Neuronal stem cell (in vitro differentiated cells): Measurements from ENCODE around the gene KNL1.
"Not testable (repeated sequence)": the region's sequence is repeated elsewhere in the genome, so short reads cannot be mapped to it uniquely, and the experiment has no call there.

Experiments used
- DNase-seq: peaks from one replicate; pipeline ENCODE4 v3.0.0-alpha.2; 2013; ENCODE audit warnings: low spot score
- H2AFZ ChIP-seq: one replicate; pipeline ENCODE4 v1.6.1; 2013; ENCODE audit warnings: mild to moderate bottlenecking, low read length, inconsistent platforms
- H2AK5ac ChIP-seq: 2 replicates; pipeline ENCODE4 v1.6.1; 2013; ENCODE audit warnings: low read depth, mild to moderate bottlenecking, inconsistent platforms, low read length, moderate library complexity, mixed read lengths
- H2BK120ac ChIP-seq: 2 replicates; pipeline ENCODE4 v1.6.1; 2013; ENCODE audit warnings: low read depth, mild to moderate bottlenecking, inconsistent platforms, low read length, moderate library complexity, mixed read lengths
- H2BK12ac ChIP-seq: one replicate; pipeline ENCODE4 v1.6.1; 2013; ENCODE audit warnings: low read length, inconsistent platforms
- H2BK15ac ChIP-seq: 2 replicates; pipeline ENCODE4 v1.6.1; 2013; ENCODE audit warnings: mild to moderate bottlenecking, low read length, inconsistent platforms, mixed read lengths
- H2BK5ac ChIP-seq: one replicate; pipeline ENCODE4 v1.6.1; 2013; ENCODE audit warnings: inconsistent platforms, mild to moderate bottlenecking, low read length, moderate library complexity
- H3K14ac ChIP-seq: one replicate; pipeline ENCODE4 v1.6.1; 2013; ENCODE audit warnings: low read length, inconsistent platforms
- H3K18ac ChIP-seq: 2 replicates; pipeline ENCODE4 v1.6.1; 2013; ENCODE audit warnings: low read length, inconsistent platforms
- H3K23ac ChIP-seq: 2 replicates; pipeline ENCODE4 v1.6.1; 2013; ENCODE audit warnings: low read depth, mild to moderate bottlenecking, mixed read lengths, low read length, inconsistent platforms; ENCODE audit not compliant: poor library complexity
- H3K27ac ChIP-seq: replicated peaks from 3 replicates; pipeline ENCODE4 v1.5.1; 2013; ENCODE audit warnings: low read length, inconsistent platforms
- H3K27me3 ChIP-seq, 3 experiments: 2 replicates each; pipeline ENCODE4 v1.6.1; 2013; ENCODE audit warnings: low read length in 3 of 3, mild to moderate bottlenecking in 2 of 3, inconsistent platforms in 1 of 3, low read depth in 1 of 3, mixed read lengths in 1 of 3, moderate library complexity in 1 of 3; ENCODE audit not compliant: control insufficient read depth in 3 of 3, insufficient read depth in 3 of 3
- H3K36me3 ChIP-seq, 2 donors: replicated peaks in 1 of 2; 2 replicates each; pipeline ENCODE4 v1.6.1; 2013; ENCODE audit warnings: low read length in 2 of 2; ENCODE audit not compliant: control insufficient read depth in 2 of 2, insufficient read depth in 2 of 2
- H3K4ac ChIP-seq: 2 replicates; pipeline ENCODE4 v1.6.1; 2013; ENCODE audit warnings: inconsistent platforms, mild to moderate bottlenecking, low read length, moderate library complexity
- H3K4me1 ChIP-seq, 2 donors: 1 replicate in 1 of 2; 2 replicates in 1 of 2; pipeline ENCODE4 v1.6.1; 2013; ENCODE audit warnings: low read length in 2 of 2, low read depth in 1 of 2; ENCODE audit not compliant: control insufficient read depth in 2 of 2, insufficient read depth in 1 of 2
- H3K4me2 ChIP-seq: one replicate; pipeline ENCODE4 v1.6.1; 2013; ENCODE audit warnings: mild to moderate bottlenecking, low read length, inconsistent platforms; ENCODE audit not compliant: insufficient read depth, poor library complexity, severe bottlenecking
- H3K4me3 ChIP-seq, 2 donors: 2 replicates each; pipeline ENCODE4 v1.5.1; 2013; ENCODE audit warnings: low read length in 2 of 2, mild to moderate bottlenecking in 2 of 2, inconsistent platforms in 1 of 2, moderate library complexity in 1 of 2
- H3K79me1 ChIP-seq: one replicate; pipeline ENCODE4 v1.6.1; 2013; ENCODE audit warnings: low read depth, mild to moderate bottlenecking, inconsistent platforms, low read length, moderate library complexity
- H3K9ac ChIP-seq: one replicate; pipeline ENCODE4 v1.6.1; 2013; ENCODE audit warnings: mild to moderate bottlenecking, low read depth, low read length, inconsistent platforms; ENCODE audit not compliant: poor library complexity
- H3K9me3 ChIP-seq, 2 donors: replicated peaks in 1 of 2; 2 replicates each; pipeline versions ENCODE3 to v1.6.1; 2013; ENCODE audit warnings: low read length in 2 of 2, mild to moderate bottlenecking in 2 of 2, inconsistent platforms in 1 of 2, low read depth in 1 of 2, mixed read lengths in 1 of 2, moderate library complexity in 1 of 2; ENCODE audit not compliant: control insufficient read depth in 2 of 2, insufficient read depth in 1 of 2
- H4K8ac ChIP-seq: one replicate; pipeline ENCODE4 v1.6.1; 2013; ENCODE audit warnings: low read depth, mild to moderate bottlenecking, inconsistent platforms, low read length, moderate library complexity
- H4K91ac ChIP-seq: one replicate; pipeline ENCODE4 v1.6.1; 2013; ENCODE audit warnings: low read length, low read depth, mild to moderate bottlenecking, inconsistent platforms; ENCODE audit not compliant: poor library complexity
- WGBS, 2 donors: extraction: QIAGEN DNeasy Blood & Tissue Kit; methylation state at CpG; one replicate each; pipeline ENCODE4 v1.1.7; 2013; ENCODE audit warnings: missing lambda C conversion rate in 2 of 2, mixed read lengths in 1 of 2; ENCODE audit not compliant: insufficient read length in 2 of 2, insufficient replicate concordance in 1 of 2; ENCODE audit errors: extremely low coverage in 2 of 2; 5-methylcytosine and 5-hydroxymethylcytosine counted together

KNL1 gene

GRCh38 chr15:40578892-40579291, 15.2 kb upstream of the KNL1 start:
- H2BK5ac ChIP-seq: no peak overlapping the region
- no peak overlapping the region for H2AK5ac ChIP-seq
- H2BK120ac ChIP-seq: no peak overlapping the region
- no peak overlapping the region for H4K8ac ChIP-seq
- H3K36me3 ChIP-seq: peaks cover 3 to 18% of the 10 kb centered on the region in 2 donors
- no CpG with 5 or more reads among the region's 4 CpGs for WGBS, 2 donors
- no peak overlapping the region for H3K9ac ChIP-seq
- no peak overlapping the region for H3K4me2 ChIP-seq
- H2BK15ac ChIP-seq: no peak overlapping the region
- H3K4me1 ChIP-seq: no peaks in the 10 kb centered on the region
- H3K14ac ChIP-seq: no peak overlapping the region
- H3K4ac ChIP-seq: no peak overlapping the region
- H2BK12ac ChIP-seq: no peak overlapping the region
- H3K27me3 ChIP-seq: no peaks in the 10 kb centered on the region
- H3K4me3 ChIP-seq: no peak overlapping the region
- H3K9me3 ChIP-seq: no peaks in the 10 kb centered on the region
- no peak overlapping the region for H3K18ac ChIP-seq
- no peaks in the 10 kb centered on the region for H3K79me1 ChIP-seq
- no peak overlapping the region for H3K27ac ChIP-seq
- no peak overlapping the region for H4K91ac ChIP-seq
- no peak for DNase-seq
- H2AFZ ChIP-seq: no peak overlapping the region
- no peak overlapping the region for H3K23ac ChIP-seq

GRCh38 chr15:40581796-40582195, 12.3 kb upstream of the KNL1 start:
- not testable (repeated sequence) for H3K23ac ChIP-seq, H3K27ac ChIP-seq, H3K27me3 ChIP-seq, DNase-seq, H3K4ac ChIP-seq, H3K14ac ChIP-seq, H3K4me3 ChIP-seq, H2BK15ac ChIP-seq, H2BK12ac ChIP-seq, H3K9ac ChIP-seq, H3K79me1 ChIP-seq, H3K4me1 ChIP-seq, H3K4me2 ChIP-seq, H3K18ac ChIP-seq, H3K9me3 ChIP-seq, H2AFZ ChIP-seq, H2AK5ac ChIP-seq, H2BK5ac ChIP-seq, H2BK120ac ChIP-seq, H4K91ac ChIP-seq, H4K8ac ChIP-seq, H3K36me3 ChIP-seq
- WGBS, 2 donors: no CpG with 5 or more reads among the region's 2 CpGs

GRCh38 chr15:40582726-40583246, 11.3 kb upstream of the KNL1 start:
- no peak for DNase-seq
- Histone ChIP-seq H3K79me1 (no peaks in the 10 kb centered on the region), H3K23ac (no peak overlapping the region), H3K4me2 (no peak overlapping the region), H2BK5ac (no peak overlapping the region), H2BK12ac (no peak overlapping the region), H3K9me3 (no peaks in the 10 kb centered on the region), H3K4me1 (no peaks in the 10 kb centered on the region), H2BK15ac (no peak overlapping the region), H2AFZ (peak overlapping the region; percentile 2), H2AK5ac (no peak overlapping the region), H3K4me3 (no peak overlapping the region), H3K18ac (no peak overlapping the region), H3K36me3 (no peaks in the 10 kb centered on the region), H2BK120ac (no peak overlapping the region), H3K27ac (no peak overlapping the region), H3K9ac (no peak overlapping the region), H3K4ac (no peak overlapping the region), H4K8ac (no peak overlapping the region), H3K14ac (no peak overlapping the region), H3K27me3 (no peaks in the 10 kb centered on the region), H4K91ac (no peak overlapping the region)
- no CpG with 5 or more reads among the region's 8 CpGs for WGBS, 2 donors

GRCh38 chr15:40584191-40584590, 9.9 kb upstream of the KNL1 start:
- WGBS, 2 donors: no CpG with 5 or more reads among the region's 2 CpGs
- H3K14ac ChIP-seq: no peak overlapping the region
- H2BK120ac ChIP-seq: no peak overlapping the region
- H3K27ac ChIP-seq: no peak overlapping the region
- no peaks in the 10 kb centered on the region for H3K4me1 ChIP-seq
- H3K4ac ChIP-seq: no peak overlapping the region
- no peaks in the 10 kb centered on the region for H3K27me3 ChIP-seq
- H3K9ac ChIP-seq: no peak overlapping the region
- H2AK5ac ChIP-seq: no peak overlapping the region
- H3K4me2 ChIP-seq: no peak overlapping the region
- no peaks in the 10 kb centered on the region for H3K36me3 ChIP-seq
- no peak overlapping the region for H4K91ac ChIP-seq
- no peak overlapping the region for H3K23ac ChIP-seq
- DNase-seq: no peak
- H3K9me3 ChIP-seq: no peaks in the 10 kb centered on the region
- no peak overlapping the region for H2BK15ac ChIP-seq
- no peak overlapping the region for H4K8ac ChIP-seq
- H2BK12ac ChIP-seq: no peak overlapping the region
- no peaks in the 10 kb centered on the region for H3K79me1 ChIP-seq
- no peak overlapping the region for H3K4me3 ChIP-seq
- no peak overlapping the region for H3K18ac ChIP-seq
- no peak overlapping the region for H2BK5ac ChIP-seq
- peak overlapping the region; percentile 55 for H2AFZ ChIP-seq
